Loucy (cell line): Measurements from ENCODE around the gene C1RL.

Experiments
- EZH2phosphoT487 ChIP-seq: fragments of 200-600 bp; IDR thresholded peaks from 2 replicates; pipeline ENCODE4 v1.6.1; 2018; ENCODE audit warnings: antibody characterized with exemption, mild to moderate bottlenecking, moderate library complexity, borderline replicate concordance
- TF ChIP-seq, protein P1 (sequence below): fragments of 200-600 bp; sonication (generic); conservative IDR thresholded peaks from 2 replicates; pipeline ENCODE4 v1.5.1; 2014; ENCODE audit warnings: mild to moderate bottlenecking, antibody characterized with exemption, low read length

GRCh38 chr12:7117670-7118069 is 8.7 kb upstream of the C1RL start:
- TF ChIP-seq, protein P1, sequence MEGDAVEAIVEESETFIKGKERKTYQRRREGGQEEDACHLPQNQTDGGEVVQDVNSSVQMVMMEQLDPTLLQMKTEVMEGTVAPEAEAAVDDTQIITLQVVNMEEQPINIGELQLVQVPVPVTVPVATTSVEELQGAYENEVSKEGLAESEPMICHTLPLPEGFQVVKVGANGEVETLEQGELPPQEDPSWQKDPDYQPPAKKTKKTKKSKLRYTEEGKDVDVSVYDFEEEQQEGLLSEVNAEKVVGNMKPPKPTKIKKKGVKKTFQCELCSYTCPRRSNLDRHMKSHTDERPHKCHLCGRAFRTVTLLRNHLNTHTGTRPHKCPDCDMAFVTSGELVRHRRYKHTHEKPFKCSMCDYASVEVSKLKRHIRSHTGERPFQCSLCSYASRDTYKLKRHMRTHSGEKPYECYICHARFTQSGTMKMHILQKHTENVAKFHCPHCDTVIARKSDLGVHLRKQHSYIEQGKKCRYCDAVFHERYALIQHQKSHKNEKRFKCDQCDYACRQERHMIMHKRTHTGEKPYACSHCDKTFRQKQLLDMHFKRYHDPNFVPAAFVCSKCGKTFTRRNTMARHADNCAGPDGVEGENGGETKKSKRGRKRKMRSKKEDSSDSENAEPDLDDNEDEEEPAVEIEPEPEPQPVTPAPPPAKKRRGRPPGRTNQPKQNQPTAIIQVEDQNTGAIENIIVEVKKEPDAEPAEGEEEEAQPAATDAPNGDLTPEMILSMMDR = no peak
- TF ChIP-seq EZH2phosphoT487 = no peak
